Stimulated activated CD4-positive, alpha-beta T cell treated with anti-CD3 and anti-CD28 coated beads, Interleukin-15, amount 100 ng/mL, for 24 hours (primary cell): ENCODE results near the gene ZFP28.

ENCODE experiments used
- DNase-seq: peaks from one replicate; pipeline ENCODE4 v3.0.0-alpha.2; 2020

The ZFP28 gene

GRCh38 chr19:56596676-56597075 lies 57.9 kb downstream of the ZFP28 start:
- DNase-seq: no peak

GRCh38 chr19:56597696-56598095 lies 58.9 kb downstream of the ZFP28 start:
- DNase-seq: no peak

DNA sequence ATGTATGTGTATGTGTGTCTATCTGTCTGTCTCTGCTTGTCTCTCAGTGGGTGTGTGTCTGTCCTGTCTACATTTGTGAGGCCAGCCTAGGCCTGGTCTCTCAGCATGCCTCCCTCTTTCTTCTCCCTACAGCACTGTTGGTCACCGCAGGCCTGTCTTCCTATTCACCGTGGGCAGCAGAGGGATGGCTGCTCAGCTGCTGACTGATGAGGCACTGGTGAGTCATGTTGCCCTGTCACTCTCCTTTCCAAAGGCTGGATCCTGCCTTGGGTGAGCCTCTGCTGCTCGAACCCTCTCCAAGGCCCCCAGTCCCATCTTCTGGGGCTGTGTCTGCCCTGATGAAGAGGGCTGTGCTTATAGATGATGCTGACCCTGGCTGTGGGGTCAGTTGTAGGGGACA lies 62.6 kb downstream of the ZFP28 start:
- DNase-seq: no peak

- DNase-seq: no peak
These were observed 65.1 kb downstream of the ZFP28 start for GRCh38 chr19:56603829-56604228.
